Omental fat pad (tissue), 4 donors: ENCODE data around the gene SLITRK2. TPM values are rescaled to one million over a fixed set of nuclear protein-coding genes. Genes with fewer than 3 reads are reported as not detected.

Source experiments
- ATAC-seq: fragments of 150-250 bp; one replicate; pipeline ENCODE4 v1.9.1; 2016; ENCODE audit warnings: mild to moderate bottlenecking, moderate library complexity; ENCODE audit not compliant: low FRiP score
- DNase-seq: peaks from one replicate; pipeline ENCODE4 v3.0.0-alpha.2; 2019; ENCODE audit warnings: low spot score
- CTCF ChIP-seq, 3 donors: fragments of 450-650 bp; IDR thresholded peaks; one replicate each; pipeline ENCODE4 v1.5.1; 2016 to 2017; ENCODE audit warnings: antibody characterized with exemption in 3 of 3, mild to moderate bottlenecking in 3 of 3, moderate library complexity in 2 of 3
- small RNA-seq: library from RNA; depleted of rRNA; stranded (forward); fragments of <200 nt; gene quantifications from one replicate; pipeline ENCODE3, GENCODE V24; 2016
- total RNA-seq, 4 donors: library from RNA; depleted of rRNA; stranded (reverse); fragments of >200 nt; gene quantifications; one replicate each; pipeline ENCODE4 v1.1.0, GENCODE V29; 2016

SLITRK2 gene
- total RNA-seq, 4 donors from 2014 or later: 0.31 to 2.1 (median 0.48) TPM; not detected in 1

GRCh38 chrX:145853181-145853580, 35.6 kb downstream of the SLITRK2 start:
- no peak for ATAC-seq
- no peak for TF ChIP-seq CTCF (IDR thresholded peaks at IDR 0.05)
- no peak for DNase-seq

- no peak for TF ChIP-seq CTCF (IDR thresholded peaks at IDR 0.05)
- ATAC-seq (peak; percentile 48), DNase-seq (no peak)
These were observed 38.6 kb downstream of the SLITRK2 start for GRCh38 chrX:145856181-145856580.

- ATAC-seq (no peak), DNase-seq (no peak)
- TF ChIP-seq CTCF (IDR thresholded peaks at IDR 0.05): no peak
These were observed 44.2 kb downstream of the SLITRK2 start for GRCh38 chrX:145861818-145862217.

GRCh38 chrX:145865082-145865481, 47.5 kb downstream of the SLITRK2 start:
- no peak for DNase-seq
- TF ChIP-seq CTCF (IDR thresholded peaks at IDR 0.05): no peak
- no peak for ATAC-seq

Small RNA genes within 50 kb of the gene (small RNA-seq; reads per million reads assigned to genes)
- not detected for gene AL109653.1
